Esophagus mucosa (tissue), 1 donor: Measurements from ENCODE around the gene GNLY. TPM values are rescaled to one million over a fixed set of nuclear protein-coding genes. Genes with fewer than 3 reads are reported as not detected.
A peak's percentile ranks its signal among the peaks of the same experiment; 100 is the strongest.
"Not testable (repeated sequence)": the region's sequence is repeated elsewhere in the genome, so short reads cannot be mapped to it uniquely, and the experiment has no call there.

Experiments used
- ATAC-seq: fragments of 200-7000 bp; cut with Tn5 transposase; one replicate; pipeline ENCODE4 v1.9.1; 2020
- total RNA-seq: library from RNA; stranded (reverse); gene quantifications from one replicate; pipeline ENCODE4 v1.2.4, GENCODE V29; 2023
- donor health status: DM: yes; HTN: yes; CAD: no.

The GNLY gene
- total RNA-seq, result 0.44 TPM

DNA sequence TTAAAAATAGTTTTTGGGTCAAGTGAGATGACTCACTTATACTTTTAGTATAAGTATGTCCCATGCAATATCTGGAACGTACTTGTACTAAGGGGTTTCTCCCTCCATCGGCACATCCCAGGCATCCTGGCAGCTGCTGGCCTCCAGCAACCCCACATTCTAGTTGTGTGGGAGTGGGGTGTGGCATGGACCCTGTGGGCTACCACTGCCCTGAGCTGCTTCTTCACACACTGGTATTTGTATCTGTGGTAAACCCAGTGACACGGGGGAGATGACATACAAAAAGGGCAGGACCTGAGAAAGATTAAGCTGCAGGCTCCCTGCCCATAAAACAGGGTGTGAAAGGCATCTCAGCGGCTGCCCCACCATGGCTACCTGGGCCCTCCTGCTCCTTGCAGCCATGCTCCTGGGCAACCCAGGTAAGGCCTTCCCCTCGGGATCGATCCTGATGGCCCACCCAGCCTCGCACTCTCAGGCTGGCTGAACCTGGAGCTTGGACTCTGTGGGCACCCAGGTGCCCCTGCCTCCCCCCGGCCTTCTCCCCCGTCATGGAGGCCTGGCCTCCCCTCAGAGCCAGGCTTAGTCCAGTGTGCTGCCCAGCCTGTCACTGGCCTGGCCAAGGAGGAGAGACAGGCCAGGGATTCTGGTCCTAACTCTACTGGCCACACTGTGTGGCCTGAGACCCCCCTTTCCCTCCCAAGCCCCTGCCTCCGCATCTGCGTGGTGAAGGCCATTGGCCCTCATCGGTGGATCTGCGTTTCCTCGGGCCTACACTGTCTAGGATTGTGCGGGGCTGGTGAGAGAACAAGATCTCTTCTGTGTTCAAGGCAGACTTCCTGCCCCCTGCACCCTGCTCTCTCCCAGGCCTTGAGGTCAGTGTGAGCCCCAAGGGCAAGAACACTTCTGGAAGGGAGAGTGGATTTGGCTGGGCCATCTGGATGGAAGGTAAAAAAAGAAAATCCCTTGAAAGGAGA is at the start of gene GNLY:
Gene GNLY (plus strand): TSS at position 307 of the 974 bp plus-strand sequence. CDS start 61 bp downstream, at position 368.
- peak; percentile 22 for ATAC-seq

DNA sequence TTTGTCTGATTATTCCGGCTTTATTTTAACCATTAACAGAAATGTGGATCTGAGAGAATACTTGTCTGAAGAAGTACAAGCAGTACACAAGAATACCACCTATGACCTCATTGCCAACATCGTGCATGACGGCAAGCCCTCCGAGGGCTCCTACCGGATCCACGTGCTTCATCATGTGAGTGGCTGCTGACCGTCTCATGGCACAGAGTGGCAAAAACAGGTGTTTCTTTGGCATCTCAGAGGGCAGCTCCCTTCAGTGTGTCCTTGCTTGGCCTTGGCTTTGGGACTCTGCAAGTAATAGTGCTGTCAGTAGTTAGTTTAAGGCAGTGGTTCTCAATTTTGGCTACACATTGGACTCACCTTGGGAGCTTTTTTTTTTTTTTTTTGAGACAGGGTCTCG is 49.2 kb upstream of the GNLY start:
- ATAC-seq, result no peak

DNA sequence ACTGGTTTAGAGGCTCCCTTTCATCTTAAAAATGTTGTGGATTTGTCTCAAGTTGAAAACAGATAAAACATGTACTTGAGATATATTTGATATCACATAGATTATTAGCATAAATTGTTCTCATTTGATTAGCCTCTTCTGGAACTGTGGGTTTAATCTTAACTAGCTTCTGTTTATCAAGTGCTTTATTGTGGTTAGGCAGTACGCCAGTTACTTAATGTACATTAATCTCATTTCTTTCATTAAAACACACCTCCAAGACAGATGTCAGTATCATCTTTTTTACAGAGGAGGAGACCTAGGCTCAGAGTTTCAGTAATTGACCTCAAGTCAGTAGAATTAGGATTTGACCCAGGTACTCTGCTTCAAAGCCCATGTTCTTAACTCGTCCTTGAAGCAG is 48.0 kb upstream of the GNLY start:
- ATAC-seq, result no peak

DNA sequence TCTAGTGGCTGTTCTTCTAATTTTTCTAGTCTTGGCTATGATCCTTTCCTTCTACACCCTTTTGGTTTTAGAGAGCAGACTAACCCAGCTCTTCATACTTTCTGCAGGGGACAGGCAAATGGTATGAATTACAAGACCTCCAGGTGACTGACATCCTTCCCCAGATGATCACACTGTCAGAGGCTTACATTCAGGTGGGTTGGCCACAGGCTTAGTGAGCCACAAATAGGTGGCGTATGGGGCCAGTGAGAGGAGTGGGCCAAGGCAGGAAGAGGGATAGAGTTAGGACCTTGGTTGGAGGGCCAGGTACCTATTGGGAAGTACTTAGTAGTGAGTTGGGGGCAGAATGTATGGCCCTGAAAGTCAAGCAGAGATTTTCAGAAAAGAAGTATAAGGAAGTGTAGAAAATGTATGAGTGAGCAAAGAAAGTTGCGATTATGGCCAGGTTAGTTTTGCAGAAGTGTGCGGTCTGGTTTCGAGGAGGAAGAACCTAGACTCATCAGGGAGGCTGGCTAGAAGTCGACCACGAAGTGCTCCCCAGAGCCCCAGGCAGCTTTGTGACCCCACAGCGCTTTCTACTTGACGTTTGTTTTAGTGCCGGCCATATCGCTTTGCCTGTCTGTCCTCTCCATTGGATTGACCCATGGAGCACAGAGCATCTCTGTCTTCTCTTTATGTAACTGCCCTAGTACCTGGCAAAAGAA is 46.2 kb upstream of the GNLY start:
- ATAC-seq, result peak; percentile 30

DNA sequence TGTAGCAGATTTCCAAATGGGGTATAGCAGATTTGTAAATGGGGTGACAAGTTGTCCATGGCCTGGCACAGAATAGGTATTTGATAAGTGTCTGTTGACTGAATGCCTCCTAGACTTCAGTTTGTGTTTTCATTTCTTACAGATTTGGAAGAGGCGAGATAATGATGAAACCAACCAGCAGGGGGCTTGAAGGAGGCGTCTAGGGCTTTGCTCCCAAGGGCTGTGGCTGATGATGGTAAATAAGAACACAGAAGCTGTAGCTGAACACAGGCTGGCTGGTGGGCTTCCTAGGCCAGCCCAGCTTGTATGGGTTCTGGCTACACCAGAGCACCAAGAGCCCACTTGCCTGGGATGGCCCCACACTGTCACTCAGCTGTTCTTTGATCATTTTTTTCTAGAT is 45.5 kb upstream of the GNLY start:
- no peak for ATAC-seq

DNA sequence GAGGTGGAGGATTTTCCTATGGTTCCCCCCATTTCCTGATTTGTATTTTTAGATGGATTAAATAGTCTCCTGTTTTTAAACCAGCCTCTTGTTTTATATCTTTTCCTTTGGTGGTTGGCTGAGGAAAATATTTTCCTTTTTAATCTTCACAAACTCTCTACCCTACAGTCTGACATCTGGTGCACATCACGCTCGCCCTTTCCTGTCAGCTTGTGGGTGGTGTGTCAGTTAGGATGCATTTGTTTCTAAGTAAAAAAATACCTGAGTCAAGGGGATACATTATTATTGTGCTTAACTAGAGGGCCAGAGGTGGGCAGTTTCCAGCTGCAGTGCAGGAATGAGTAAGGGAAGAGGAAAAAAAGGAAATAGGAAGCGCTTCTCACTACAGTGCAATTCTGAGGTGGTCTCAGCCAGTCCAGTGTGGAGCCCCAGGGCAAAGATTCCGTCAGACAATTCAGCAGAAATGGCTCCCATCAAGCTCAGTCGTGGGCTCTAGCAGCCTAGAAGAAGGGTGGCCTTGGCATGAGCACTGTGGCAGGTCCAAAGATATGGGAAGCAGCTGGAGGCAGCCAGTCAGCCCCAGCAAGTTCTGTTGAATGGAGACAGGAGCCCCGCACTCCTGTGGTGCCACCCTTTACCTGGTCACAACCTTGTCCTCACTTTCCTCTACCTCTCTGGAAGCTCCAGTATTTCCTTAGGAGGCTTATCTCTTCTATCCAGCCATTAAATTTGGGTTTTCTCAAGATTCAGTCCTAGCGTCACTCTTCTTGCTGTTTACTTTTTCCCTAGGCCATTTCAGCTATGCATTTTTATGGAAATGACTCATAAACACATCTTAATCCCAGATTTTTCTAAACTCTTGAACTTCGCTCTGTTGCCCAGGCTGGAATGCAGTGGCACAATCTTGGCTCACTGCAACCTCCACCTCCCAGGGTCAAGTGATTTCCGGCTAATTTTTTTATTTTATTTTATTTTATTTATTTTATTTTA is 44.7 kb upstream of the GNLY start:
- no peak for ATAC-seq

DNA sequence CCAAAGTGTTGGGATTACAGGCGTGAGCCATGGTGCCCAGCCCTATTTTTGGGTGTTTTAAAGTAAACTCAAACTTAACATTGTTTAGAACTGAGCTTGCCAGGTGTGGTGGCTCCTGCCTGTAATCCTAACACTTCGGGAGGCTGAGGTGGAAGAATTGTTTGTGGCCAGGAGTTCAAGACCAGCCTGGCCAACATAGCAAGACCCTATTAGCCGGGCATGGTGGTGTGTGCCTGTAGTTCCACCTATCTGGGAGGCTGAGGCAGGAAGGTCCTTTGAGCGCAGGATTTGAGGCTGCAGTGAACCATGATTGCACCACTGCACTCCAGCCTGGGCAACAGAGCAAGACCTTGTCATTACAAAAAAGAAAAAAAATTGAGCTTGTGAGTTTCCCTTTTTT is 43.7 kb upstream of the GNLY start:
- no peak for ATAC-seq

DNA sequence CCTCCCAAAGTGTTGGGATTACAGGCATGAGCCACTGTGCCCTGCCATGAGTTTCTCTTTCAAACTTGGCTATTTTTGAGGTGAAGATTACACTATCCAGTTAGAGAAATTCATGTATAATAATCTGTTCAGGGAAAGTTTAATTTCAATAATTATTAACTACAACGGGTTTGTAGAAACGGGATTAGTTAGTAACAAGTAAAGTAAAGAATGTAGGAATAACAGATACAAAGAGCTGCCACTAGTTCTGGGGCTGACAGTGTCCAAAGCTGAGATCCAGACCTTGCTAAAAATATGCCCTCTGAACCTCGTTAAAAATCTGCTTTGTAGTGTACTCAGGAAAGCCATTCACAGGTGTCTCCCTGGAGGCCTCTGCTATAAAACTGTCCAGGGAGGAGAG is 43.1 kb upstream of the GNLY start:
- ATAC-seq, result no peak

DNA sequence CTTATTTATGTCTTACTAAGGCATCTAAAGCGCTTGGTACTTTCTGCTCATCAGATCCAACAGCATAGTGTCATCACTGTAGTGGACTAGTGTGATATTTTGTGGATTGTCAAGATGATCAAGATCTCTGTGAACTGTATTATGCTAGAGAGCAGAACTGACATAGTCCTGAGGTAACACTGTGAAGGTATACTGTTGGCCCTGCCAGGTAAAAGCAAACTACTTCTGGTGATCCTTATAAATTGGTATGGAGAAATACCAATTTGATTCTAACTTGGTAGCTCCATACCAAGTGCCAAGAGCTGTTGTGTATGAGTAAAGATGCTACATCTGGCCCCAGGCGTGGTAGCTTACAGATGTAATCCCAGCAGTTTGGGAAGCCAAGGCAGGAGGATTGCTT is 42.1 kb upstream of the GNLY start:
- ATAC-seq, result no peak

DNA sequence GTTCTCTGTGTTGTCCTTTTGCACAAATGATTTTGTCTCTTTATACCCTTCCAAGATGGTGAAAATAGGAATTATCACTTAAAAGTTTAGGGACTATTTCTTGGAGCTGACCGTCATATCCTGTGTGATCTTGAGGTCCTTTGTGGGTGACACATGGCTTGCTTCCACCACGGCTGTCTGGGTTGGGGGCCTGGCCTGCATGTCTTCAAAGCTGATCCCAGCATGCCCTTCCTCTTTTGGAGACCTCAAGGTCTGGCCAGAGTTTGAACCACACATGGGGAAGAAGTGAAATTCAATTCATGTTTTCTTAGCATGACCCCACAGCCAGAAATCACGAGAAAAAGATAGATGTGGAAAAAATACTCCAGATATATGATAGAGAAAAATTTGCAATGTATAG is 40.2 kb upstream of the GNLY start:
- ATAC-seq, result no peak

DNA sequence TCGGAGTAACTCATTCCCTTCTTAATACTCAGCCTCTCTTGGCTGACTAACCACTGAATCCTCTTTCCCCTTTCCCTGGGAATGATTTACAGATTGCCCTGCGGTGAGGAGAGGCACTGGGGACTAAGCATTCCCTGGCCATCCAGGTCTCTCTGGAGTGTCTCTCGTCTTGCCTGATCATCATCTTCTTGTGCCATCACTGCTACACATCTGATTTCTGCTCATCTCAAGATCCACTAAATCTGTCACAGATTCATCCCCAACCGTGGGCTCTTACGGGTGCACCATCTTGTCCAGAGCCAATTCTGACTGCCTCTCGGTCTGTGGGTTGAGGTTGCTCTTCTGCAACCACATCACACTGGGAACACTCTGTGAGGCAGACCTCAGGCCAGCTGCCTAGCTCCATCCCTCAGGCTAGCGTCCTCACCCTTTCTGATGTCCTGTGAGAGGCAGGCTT is 38.2 kb upstream of the GNLY start:
- ATAC-seq, result peak; percentile 9

DNA sequence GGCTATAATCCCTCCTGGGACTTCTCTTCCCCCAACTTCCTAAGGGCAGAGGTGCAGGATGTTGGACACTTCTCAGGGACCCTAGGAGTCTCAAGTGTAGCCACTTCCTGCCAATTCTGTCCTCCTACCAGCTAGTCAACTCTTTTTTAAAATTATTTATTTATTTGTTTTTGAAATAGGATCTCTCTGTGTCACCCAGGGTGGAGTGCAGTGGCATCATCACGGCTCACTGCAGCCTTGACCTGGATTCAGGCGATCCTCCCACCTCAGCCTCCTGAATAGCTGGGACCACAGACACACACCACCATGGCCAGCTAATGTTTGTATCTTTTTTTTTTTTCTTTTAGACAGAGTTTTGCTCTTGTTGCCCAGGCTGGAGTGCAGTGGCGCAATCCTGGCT is 37.7 kb upstream of the GNLY start:
- ATAC-seq, result no peak

DNA sequence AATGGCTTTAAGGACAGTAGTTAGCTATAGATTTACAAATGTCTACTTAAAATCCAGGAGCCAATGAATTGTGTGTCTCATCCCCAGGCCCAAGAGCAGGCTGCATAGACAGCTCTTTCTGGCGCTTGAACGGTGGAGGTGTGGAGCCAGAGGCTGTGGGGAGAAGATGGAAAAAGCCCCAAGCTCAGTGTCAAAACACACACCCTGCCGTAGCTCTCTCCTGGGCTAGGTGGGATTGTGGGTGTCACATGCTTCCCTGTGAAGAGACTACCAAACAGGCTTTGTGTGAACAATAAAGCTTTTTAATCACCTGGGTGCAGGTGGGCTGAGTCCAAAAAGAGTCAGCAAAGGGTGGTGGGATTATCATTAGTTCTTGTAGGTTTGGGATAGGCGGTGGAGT is 36.8 kb upstream of the GNLY start:
- not testable (repeated sequence) for ATAC-seq

DNA sequence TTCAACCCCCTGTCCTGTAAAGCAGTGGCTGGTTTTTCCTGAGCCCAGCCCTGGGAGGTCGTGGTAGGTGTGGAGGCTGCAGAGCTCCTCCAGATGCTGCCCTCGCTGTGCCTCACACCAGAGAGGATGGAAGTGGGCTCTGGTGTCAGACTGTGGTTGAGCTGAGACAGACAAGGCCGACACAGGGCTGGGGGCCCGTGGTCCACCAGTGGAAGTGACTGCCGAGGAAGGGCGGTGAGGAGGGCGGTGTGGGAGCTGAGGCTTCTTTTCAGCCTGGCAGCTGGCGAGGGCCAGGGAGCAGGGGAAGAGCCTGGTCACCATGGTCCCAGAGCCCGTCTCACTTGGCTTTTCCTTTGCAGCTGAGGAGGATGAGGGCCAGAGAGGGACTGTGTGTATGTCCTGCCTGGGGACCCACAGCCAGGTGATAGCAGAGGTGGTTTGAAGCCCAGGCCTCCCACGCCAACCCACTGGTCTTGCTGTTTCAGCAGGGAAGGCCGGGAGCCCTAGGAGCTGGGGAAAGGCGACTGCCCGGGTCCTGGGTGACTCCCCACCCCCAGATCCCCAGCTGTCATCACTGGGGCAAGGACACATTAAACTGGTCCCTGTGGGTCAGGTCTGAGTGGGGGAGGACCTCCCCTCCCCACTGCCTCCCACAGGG is 34.7 kb upstream of the GNLY start:
- no peak for ATAC-seq

DNA sequence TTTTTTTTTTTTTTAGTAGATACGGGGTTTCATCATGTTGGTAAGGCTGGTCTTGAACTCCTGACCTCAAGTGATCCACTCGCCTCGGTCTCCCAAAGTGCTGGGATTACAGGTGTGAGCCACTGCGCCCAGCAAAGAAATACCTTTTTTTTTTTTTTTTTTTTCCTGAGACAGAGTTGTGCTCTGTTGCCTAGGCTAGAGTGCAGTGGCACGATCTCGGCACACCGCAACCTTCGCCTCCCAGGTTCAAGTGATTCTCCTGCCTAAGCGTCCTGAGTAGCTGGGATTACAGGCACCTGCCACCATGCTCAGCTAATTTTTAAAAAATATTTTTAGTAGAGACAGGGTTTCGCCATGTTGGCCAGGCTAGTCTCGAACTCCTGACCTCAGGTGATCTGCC is 33.9 kb upstream of the GNLY start:
- not testable (repeated sequence) for ATAC-seq

DNA sequence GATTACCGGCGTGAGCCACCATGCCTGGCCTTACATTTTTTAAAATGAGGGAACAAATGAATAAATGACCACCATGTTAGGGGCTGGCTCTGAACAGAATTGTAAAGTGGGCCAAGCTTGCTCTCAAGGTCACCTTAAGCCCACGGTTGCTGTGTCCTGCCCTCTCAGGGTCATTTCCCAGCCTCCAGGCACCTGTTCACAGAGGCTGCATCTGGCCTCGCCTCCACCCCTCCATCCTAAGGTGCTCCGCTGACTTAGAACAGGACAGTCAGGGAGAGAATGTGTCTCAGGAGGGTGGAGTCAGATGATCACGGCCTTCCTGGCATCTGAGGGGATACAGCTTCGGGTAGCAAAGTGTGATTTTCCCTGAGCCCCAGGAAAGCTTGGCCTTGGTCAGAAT is 33.4 kb upstream of the GNLY start:
- no peak for ATAC-seq

DNA sequence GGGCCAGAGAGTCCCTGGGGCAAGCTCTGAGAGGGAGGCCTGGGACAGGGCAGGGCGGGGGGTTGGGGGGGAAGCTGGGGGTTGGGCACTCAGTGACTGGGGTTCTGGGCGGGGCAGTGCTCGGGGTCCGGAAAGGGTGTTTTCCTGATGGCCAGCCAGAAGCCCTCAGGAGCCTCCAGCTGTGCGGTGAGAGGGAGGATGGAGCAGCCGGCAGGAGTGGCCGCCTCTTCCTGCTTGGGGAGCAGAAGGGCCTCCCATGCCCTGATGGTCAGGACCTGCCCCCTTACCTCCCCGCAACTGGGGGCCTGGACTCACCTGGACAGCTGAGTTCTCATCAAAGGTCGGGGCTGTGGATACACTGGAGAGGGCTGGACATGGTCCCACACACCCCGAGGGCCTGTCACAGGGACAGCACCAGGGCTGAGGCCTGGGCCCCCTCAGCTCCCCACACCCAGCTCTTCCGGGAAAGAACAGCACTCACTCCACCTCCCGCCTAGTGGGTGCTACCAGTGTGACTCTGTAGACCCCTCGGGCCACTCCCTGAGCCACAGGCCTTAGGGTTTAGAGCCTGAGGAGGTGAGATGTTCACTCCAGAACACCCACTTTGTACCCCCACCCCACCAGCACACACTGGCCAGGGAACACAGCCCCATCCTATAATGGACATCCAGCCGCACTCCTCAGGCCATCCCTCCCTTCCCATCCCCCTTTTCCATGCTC is 32.9 kb upstream of the GNLY start:
- peak; percentile 29 for ATAC-seq

DNA sequence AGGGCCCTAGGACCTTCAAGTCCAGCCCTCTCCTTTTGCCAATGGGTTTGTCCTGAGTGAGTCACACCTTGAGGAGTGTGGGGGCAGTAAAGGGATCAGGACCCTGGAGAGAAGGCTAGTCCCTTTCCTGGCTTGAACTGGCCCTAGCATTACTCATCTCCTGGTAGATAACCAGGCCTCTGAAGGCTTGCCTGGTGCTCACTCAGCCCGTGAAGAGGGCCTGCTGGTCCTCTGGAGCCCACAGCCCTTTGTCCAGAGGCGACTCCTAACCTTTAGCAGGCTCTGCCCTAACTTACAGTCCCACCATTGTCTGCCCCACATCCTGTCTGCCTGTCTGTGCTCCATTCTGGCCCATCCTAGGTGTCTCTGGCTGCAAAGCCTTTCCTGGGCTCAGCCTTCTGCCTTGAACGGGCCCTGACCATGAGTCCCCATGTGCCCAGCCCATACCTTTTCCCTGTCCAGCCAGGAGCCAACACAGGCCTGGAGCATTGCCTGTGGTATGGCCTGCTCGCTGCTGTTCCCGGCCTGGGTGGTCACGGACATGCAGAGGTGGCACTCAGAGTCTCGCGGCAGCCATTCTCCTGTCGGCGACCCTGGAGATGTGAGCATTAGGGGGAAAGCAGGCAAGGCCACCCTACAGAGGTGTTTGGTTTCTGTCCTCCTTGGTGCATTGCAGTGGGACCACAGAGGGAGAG is 31.1 kb upstream of the GNLY start:
- ATAC-seq, result peak; percentile 34

DNA sequence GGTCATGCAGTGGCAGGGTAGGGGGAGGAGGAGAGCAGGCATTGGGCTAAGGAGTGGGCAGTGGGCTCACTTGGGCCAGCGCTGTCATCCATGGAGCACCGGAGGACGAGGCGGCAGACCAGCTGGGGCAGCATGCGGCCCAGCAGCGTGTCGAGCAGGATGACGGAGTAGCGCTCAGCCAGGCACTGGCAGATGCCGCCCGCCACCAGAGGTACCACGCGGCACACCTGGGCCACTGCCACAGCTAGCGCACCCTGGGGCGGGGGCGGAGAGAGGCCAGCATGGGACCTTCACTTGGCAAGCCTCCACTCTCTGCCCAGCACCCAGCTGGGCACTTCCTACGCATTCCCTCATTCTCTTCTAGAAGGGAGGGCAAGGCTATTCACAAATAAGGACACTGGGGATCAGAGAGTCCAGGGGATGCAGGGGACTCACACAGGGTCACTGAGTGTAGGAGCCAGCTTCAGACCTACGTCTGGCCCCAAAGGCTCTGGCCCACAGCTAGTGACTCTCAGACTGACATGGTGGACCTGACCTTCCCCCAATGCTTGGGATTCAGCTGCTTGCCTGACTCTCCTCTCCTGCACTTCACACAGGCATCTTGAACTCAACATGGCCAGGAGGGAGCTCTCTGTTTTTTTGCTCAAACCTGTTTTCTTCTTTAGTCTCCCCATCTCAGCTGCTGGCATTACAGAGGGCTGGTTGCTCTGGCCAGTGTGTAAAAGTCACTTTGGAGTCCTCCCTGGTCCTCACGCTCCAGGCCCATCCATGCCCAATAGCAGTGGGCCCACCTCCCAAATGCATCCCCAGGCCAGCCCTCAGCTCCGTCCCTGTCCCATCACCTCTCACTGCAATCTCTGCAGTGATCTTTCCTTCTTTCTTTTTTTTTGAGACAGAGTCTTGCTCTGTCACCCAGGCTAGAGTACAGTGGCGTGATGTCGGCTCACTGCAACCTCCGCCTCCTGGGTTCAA is 30.3 kb upstream of the GNLY start:
- ATAC-seq, result no peak
